Ramos (cell line): Measurements from ENCODE around the gene CHRNA1.
"Not testable (repeated sequence)": the region's sequence is repeated elsewhere in the genome, so short reads cannot be mapped to it uniquely, and the experiment has no call there.

ENCODE experiments used
- in situ Hi-C: fragments of 300-500 bp; cut with MboI; formaldehyde crosslinking; loops from one replicate; pipeline ENCODE4 v1.14.3; 2022; ENCODE audit warnings: low sequenced_read_pairs; ENCODE audit not compliant: unreplicated experiment

Gene CHRNA1

DNA sequence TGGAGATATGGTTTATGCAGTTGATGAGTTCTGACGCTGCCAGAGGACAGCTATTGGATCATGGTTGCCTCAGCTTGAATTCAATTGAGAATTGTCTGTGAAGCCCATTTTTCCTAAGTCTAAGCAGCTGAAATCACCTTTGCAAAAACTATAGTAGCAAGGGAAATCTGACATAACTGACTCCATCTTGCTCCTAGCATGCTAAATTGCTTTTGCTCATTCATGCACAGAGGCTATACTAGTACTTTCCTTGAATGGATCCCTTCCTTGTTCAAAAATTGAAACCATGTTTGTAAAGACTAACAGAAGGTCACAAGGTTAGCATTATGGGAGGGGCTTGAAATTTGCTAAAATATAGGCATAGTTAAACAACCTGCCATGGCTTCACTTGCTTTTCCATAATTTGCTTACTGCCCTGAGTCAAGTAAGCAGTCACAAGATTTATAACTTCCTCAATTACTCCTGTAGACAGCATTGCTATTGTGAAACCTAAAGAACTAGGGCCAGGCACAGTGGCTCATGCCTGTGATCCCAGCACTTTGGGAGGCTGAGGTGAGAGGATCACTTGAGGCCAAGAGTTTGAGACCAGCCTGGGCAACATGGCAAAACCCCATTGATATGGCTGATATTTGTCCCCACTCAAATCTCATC is 41.2 kb downstream of the CHRNA1 start:
- in situ Hi-C loops = no loop called here

DNA sequence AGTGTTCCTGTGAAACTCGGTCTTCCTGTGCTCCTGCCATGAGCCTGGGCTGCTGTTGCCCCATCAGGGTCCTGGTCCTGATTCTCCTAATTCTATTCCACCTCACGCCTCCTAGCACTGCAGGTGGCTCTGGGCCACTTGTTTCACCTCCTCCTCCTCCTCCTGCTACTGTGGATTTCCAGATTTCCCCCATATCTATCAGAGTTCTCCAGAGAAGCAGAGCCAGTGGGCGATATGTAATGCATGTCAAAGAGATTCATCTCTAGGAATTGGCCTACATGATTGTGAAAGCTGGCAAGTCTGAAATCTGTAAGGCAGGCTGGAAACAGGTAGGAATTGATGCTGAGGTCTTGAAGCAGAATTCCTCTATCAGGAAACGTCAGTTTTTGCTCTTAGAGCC is 45.3 kb downstream of the CHRNA1 start:
- in situ Hi-C loops = no loop called here

DNA sequence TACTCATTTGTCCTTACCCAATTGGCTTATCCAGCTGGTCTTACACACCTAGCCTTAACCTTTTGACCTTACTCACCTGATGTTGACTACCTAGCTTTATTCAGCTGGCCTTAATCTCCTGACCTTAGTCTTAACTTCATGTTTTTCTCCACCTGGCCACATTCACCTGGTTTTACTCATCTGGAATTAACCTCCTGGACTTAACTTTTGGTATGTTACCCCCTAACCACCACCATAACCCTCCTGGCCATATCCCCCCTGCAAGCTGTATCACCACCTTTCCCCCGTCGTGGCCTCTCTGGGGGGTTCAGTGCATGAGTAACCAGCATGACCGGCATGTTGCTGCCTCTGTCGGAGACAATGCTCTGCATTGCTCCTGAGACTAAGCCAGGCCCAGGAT is 45.7 kb downstream of the CHRNA1 start:
- in situ Hi-C loops = no loop called here

DNA sequence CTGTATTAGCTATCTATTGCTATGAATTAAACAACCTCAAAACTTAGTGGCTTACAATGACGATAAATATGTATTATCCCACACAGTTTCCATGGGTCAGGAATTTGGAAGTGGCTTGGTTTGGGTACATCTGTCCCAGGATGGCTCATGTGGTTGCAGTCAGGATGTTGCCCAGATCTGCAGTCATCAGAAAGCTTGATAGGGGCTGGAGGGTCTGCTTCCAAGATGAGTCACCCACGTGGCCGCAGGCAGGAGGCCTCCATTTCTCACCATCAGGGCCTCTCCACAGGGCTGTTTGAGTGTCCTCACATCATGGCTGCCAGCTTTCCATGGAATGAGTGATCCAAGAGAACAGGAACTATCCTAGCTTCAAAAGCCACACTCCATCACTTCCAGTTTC is 46.4 kb downstream of the CHRNA1 start:
- in situ Hi-C loops = no loop called here

DNA sequence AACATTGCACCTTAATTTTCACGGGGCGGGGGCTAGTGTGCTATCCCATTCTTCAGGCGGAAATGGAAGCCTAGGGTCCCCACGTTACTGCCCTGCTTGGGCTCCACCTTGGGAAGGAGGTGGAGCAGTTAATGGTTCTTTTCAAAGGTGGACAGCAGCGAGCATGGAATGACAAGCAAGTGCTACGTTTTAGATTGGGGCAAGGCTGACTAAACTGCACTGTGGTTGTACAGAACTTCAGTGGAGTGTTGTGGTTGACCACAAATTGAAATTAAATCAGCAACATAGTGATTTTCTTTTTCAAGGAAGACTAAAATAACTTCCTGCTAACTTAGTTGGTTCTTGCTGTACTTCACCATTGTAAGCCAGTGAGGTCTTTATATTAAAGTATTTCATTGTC is 47.0 kb downstream of the CHRNA1 start:
- in situ Hi-C loops = no loop called here

DNA sequence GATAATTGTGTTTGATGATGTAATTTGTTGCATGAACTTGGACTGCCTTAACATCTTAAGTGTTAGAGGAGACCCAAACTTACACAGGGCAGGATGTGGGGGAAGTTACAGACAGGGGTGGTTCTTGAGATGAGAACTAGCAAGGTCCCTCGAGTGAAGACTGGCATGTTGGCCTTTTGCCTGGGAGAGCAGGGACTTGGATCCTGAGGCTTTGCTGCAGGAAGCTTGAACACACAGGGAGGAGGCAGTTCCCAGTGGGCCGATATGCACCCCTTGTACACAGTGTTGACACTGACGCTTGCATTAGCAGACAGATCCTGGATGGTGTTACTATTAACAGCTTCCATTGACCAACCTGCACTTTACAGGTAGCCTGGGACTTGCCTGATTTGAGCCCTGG is 47.5 kb downstream of the CHRNA1 start:
- in situ Hi-C loops = no loop called here

DNA sequence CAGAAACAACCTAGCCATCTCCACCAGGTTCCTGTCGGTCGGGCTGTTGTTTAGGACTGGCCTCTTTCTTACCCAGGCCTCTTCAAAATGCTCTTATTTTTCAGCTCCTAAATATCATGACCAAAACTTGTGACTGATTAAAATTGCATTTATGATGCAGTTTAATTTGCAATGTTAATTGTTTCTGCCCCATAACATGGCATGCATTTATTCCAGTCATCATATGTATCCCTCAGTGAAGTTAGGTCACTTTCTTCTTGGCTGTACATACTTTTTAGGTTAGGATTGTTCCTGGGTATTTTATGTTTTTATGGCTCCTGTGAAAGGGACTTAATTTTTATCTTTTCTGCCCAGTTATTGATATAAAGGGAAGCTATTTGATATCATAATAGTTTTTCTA is 50.6 kb downstream of the CHRNA1 start:
- in situ Hi-C loops = no loop called here

DNA sequence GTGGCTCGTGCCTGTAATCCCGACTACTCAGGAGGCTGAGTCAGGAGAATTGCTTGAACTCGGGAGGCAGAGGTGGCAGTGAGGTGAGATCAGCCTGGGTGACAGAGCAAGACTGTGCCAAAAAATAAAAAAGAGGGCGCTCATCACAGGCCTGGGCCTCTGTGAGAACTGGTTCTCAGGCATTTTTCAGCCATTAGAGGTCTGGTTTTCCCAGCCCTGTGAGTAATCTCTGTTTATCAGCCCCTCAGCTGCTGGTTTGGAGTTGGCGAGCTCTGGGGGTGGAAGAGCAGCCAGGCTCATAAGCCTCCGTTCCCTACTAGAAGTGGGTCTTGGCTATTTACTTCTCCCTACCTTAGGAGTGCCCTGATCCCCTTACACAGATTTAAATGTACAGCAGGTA is 53.1 kb downstream of the CHRNA1 start:
- in situ Hi-C loops = no loop called here

DNA sequence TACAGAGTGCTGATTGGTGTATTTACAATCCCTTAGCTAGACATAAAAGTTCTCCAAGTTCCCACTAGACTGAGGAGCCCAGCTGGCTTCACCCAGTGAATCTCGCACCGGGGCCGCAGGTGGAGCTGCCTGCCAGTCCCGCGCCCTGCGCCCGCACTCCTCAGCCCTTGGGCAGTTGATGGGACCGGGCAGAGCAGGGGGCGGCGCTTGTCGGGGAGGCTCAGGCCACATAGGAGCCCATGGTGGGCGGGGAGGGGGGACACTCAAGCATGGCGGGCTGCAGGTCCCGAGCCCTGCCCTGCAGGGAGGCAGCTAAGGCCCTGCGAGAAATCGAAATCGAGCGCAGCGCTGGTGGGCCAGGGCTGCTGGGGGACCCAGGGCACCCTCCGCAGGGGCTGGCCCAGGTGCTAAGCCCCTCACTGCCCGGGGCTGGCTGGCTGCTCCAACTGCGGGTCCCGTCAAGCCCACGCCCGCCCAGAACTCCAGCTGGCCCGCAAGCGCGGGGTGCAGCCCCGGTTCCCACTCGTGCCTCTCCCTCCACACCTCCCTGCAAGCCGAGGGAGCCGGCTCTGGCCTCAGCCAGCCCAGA is 54.8 kb downstream of the CHRNA1 start:
- in situ Hi-C loops = not testable (repeated sequence)

DNA sequence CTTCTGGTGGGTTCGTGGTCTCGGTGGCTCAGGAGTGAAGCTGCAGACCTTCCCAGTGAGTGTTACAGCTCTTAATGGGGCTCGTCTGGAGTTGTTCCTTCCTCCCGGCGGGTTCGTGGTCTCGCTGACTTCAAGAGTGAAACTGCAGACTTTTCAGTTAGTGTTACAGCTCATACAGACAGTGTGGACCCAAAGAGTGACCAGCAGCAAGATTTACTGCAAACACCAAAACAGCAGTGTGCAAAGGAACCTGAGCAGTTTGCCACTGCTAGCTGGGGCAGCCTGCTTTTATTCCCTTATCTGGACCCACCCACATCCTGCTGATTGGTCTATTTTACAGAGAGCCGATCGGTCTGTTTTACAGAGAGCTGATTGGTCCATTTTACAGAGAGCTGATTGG is 55.6 kb downstream of the CHRNA1 start:
- in situ Hi-C loops = no loop called here

DNA sequence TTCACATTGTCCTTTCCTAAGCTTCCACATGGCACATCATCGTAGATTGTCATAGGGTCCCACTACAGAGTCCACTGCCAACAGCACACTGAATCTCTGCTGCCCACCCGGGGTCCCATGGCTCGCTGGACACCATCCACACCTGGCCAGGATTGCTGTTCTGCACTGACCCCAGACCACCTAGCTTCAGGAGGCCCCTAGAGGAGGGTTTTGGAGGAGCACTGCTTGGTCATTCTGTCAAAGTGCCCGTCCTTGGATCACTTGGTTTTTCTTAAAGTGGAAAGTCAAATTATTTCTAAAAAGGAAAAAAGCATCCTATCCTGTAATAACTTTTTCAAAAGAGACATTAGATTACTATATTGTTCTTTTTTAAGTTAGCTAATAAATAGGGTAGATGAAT is 59.0 kb downstream of the CHRNA1 start:
- in situ Hi-C loops = no loop called here

DNA sequence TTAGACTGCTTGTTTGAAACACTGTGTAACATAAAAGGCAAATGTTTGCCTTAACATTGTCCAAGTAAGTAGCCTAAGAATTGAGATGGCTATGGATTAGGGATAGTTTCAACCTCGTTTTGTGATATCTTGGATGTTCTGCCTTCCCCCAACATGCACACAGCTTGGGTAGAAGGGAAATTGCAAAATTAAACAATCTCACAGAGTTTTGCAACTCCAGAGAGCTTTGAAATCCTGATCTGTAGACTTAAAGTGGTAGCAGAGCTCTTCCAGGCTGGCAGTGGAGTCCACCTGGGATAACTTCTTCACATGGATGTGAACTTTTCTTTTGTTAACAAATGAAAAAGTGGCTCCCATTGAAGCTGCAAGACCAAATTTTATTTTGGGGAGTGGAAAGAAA is 59.6 kb downstream of the CHRNA1 start:
- in situ Hi-C loops = no loop called here

DNA sequence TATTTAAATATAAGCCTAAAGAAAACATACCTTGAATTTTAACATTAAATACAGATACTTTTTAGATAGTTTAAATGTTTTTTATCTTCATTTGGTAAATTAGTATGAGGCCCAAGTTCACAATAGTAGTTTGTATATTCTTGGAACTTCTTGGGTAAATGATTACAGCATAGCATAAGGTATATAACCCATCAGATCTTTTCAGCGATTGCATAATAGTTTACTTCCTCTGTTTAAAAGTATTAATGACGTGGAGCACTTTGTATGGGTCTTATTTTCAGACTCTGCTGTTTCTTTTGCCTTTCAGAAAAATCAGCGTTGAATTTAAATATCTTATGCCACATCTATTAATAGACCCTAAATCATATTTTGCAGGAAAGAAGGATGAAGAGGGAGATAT is 60.2 kb downstream of the CHRNA1 start:
- in situ Hi-C loops = no loop called here

DNA sequence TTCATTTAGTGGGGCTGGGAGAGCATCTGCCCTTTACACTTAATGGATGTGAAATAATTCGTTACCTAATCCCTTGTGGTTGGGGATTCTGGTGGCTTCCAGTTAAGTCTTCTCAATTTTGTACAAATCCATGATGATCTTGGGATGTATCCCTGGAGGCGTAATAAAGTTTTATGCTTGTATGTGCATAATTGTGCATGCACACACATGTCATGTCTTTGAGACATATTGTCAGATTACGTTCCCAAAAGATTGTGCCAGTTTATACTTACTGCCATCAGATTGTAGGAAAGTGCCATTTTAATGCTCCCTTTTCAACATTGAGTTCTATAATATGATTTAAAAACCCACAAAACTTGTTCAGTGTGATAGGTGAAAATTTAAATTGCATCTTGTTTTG is 60.8 kb downstream of the CHRNA1 start:
- in situ Hi-C loops = no loop called here

DNA sequence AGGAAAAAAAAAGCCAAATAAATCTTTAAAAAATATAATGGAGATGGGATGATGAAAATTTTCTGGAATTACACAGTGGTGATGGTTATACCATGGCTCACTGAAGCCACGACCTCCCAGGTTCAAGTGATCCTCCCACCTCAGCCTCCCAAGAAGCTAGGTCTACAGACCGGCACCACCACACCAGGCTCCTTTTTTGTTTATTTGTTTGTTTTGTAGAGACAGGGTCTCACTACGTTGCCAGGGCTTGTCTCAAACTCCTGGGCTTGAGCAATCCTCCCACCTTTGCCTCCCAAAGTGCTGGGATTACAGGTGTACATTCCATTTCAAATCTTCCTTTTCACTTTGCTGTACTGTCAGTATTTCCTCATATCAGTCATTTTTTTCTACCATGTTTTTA is 61.7 kb downstream of the CHRNA1 start:
- in situ Hi-C loops = no loop called here

DNA sequence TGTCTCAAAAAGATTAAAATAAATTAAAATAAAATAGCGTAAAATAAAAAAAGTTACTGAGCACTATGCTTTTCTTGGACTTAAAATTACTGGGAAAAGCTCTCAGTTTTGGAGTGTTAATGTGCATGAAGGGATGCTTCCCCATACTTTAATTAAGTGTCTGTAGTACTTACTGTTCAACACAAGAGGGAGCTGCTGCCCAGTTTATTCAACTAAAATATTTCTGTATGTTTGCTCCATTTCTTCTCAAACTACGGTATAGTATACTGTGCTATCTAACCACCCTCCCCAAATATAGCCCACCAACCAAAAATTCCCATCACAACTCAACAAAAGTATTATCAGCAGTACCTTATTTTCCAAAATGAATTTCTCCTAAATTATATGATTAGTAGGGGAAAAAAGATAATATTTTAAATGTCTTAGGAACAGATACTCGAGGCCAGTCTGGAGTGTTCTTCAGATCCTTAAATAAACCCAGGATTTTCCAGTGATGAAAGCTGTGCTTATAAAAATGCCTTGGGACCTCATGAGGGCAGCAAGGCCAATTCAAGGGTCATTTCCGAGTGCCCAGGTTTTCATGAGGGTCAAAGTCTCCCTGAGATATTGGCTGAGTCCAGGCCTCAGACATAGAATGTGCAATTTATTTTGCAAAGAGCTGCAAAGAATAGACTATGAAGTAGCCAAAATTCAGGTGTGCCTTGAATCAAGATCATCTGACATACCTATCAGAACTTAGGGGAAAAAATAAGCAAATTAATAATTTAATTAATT is 64.1 kb downstream of the CHRNA1 start:
- in situ Hi-C loops = loop anchor here (10.0 kb wide), 1 partner anchor 125 kb away; no protein-coding TSS in a partner anchor
